Muscle of back (tissue), 11 donors: ENCODE results near the gene ESPNL. TPM values are rescaled to one million over a fixed set of nuclear protein-coding genes. Genes with fewer than 3 reads are reported as not detected.

Experiments used
- DNase-seq, 3 donors: peaks; one replicate each; pipeline versions ENCODE4 v3.0.0 to v3.0.0-alpha.2; 2013
- polyA plus RNA-seq, 10 donors: library from polyadenylated mRNA; unstranded; fragments of 120-200 nt; gene quantifications; one replicate each; pipeline ENCODE4 v1.2.1, GENCODE V29; 2013; ENCODE audit not compliant: insufficient read length in 10 of 10

Gene ESPNL
- polyA plus RNA-seq, 10 donors: 0.30 to 2.2 (median 1.1) TPM

GRCh38 chr2:238128061-238128440 is 27.9 kb downstream of the ESPNL start:
- no peak for DNase-seq

GRCh38 chr2:238128534-238129001 is 28.4 kb downstream of the ESPNL start:
- no peak for DNase-seq

DNA sequence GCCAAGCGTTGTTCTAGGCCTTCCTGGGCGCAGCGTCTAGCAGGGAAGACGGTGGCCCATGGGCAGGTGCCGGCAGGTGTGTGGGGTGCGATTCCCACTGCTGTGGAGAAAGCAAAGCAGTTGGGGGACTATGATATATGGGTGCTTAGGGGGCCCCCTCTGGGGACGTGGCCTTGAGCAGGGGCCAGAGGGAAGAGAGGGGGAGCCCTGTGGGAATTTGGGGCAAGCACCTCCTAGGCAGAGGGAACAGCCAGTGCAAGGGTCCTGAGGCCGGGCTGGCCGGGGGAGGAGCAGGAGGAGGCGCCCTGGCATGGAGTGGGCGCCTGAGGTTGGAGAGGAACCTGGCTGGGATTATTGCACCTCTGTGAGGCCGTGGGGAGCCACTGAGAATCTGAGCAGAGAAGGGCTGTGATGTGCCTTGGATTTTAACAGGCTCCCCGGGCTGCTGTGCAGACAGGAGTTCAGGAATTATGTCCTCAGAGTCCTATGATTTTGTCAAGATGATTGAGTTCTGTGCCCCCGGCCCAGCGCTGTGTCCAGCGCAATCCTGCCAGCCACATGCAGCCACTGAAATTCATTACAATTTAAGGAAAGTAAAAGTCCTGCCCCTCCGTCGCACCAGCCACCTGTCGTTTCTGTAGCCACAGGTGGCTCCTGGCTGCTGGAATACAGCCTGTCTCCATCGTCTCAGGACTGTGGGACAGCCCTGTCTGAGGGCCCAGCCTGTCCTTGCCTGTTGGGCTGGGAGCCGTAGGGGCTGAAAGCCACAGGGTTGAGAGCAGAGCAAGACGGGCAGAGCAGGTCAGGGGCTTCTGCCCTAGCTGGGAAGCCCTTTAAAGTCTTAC is 29.2 kb downstream of the ESPNL start:
- DNase-seq: no peak

DNA sequence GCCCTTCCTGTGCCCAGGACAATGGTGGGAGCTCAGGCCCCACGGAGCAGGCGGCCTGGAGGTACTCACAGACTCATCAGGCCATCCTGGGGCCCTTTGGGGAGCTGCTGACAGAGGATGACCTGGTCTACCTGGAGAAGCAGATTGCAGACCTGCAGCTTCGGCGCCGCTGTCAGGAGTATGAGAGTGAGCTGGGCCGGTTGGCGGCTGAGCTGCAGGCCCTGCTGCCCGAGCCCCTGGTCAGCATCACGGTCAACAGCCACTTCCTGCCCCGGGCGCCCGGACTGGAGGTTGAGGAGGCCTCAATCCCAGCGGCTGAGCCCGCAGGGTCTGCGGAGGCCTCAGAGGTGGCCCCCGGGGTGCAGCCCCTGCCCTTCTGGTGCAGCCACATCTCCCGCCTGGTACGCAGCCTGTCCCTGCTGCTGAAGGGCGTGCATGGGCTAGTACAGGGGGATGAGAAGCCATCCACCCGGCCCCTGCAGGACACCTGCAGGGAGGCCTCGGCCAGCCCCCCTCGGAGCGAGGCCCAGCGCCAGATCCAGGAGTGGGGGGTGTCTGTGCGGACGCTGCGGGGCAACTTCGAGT is 30.1 kb downstream of the ESPNL start:
- DNase-seq: no peak

DNA sequence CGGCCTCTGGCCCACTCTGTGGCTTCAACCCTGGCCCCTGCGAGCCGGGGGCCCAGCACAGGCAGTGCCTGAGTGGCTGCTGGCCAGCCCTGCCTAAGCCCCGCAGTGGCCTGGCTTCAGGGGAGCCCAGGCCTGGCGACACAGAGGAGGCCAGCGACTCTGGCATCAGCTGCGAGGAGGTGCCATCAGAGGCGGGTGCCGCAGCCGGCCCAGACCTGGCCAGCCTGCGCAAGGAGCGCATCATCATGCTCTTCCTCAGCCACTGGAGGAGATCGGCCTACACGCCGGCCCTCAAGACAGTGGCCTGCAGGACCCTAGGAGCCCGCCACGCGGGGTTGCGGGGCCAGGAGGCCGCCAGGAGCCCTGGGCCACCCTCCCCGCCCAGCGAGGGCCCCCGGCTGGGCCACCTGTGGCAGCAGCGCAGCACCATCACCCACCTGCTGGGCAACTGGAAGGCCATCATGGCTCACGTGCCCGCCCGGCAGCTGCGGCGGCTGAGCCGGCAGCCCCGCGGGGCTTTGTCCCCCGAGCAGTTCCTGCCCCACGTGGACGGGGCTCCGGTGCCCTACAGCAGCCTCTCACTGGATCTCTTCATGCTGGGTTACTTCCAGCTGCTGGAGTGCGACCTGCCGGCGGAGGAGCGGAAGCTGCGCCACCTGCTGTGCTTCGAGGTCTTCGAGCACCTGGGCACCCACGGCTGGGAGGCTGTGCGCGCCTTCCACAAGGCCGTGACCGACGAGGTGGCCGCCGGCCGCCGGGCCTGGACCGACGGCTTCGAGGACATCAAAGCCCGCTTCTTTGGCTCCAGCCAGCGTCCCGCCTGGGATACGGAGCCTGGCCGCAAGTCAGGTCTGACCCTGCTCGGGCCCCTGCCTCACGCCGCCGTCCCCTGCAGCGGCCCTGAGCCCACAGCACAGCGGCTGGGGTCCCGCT is 30.8 kb downstream of the ESPNL start:
- no peak for DNase-seq

GRCh38 chr2:238131761-238132462 is 31.8 kb downstream of the ESPNL start:
- DNase-seq: no peak

DNA sequence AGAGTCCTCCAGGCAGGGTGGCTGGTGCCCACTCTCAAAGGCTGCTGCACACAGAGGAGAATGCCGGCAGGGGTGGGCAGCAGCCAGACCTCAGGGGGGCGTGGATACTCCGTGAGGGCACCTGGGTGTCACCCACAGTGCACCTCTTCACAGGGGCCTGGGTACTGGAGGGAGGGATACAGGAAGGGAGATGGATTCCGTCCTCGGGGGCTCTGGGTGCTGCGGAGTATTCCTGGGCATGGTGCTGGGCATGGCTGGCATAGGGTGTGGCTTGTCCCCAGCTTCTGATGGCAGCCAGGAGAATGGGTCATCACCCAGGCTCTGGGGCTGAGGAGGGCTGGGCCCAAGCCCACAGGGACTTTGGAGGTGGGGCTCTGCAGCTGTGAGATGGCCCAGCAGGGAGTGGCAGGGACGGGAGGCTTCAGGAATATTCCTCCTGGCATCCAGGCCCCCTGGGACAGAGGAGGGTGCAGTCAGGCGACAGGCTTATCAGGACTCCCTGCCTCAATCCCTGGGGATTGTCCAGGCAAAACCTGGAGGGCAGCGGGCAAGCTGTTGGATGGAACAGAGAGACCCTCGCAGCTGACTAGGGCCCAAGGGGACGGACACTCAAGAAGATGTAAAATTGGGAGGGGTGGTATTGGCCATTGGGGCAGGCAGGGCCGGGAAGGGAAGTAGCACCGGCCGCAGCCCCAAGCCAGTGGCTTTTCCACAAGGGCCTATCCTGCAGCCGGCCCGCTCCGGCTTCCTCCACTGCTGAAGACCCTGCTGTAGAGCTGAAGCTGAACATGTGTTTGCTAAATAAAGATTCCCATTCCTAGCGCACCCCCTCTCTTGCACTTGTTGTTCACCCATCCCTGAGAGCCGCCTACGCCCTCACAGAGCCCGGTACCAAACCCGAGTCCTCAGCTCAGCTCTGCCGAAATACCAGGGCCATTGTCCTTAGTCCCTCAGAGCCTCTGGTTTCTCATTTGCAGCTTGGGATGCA is 32.6 kb downstream of the ESPNL start:
- no peak for DNase-seq

GRCh38 chr2:238133499-238134392 is 33.6 kb downstream of the ESPNL start:
- no peak for DNase-seq

GRCh38 chr2:238134393-238134785 is 34.2 kb downstream of the ESPNL start:
- DNase-seq: no peak

- DNase-seq: no peak
These were observed 35.5 kb downstream of the ESPNL start for GRCh38 chr2:238135601-238136150.

- no peak for DNase-seq
These were observed 36.8 kb downstream of the ESPNL start for GRCh38 chr2:238136820-238137537.

GRCh38 chr2:238137885-238138284 is 37.7 kb downstream of the ESPNL start:
- no peak for DNase-seq

GRCh38 chr2:238138331-238139195 is 38.4 kb downstream of the ESPNL start, which contains the start of gene KLHL30:
TSS of gene KLHL30 (plus strand) at chr2:238138668. CDS start at chr2:238140755, 2,087 bp downstream.
- peak; percentile 48 to 57 (median 53) for DNase-seq

GRCh38 chr2:238139196-238140039 is 39.3 kb downstream of the ESPNL start:
- no peak for DNase-seq

DNA sequence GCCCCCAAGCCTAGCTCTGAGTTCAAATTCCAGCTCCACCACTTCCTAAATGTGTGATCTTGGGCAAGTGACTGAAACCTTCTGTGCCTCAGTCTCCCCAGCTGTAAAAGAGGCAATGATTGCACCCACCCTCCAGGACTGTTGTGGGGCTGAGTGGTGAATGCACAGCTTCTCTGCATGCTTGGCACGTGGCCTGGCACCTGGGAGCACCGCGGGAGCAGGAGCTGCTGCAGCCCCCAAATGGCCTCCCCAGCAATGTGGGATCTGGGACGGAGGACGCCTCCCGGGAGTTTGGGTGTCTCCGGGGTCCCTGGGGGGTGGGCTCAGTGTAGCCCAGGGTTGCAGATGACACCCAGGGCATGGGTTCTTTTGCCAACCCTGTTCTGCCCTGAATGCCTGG is 39.9 kb downstream of the ESPNL start:
- DNase-seq: no peak
